Activated naive CD8-positive, alpha-beta T cell treated with anti-CD3 and anti-CD28 coated beads, Interleukin-2, amount 10 ng/mL, durations not matched to agents 7 days and 5 days (primary cell): ENCODE data around the gene TP53I11. TPM values are rescaled to one million over a fixed set of nuclear protein-coding genes. Genes with fewer than 3 reads are reported as not detected.

Experiments used
- ATAC-seq: fragments of 150-1000 bp; cut with Tn5 transposase; one replicate; pipeline ENCODE4 v1.10.0; 2021; ENCODE audit warnings: low read depth, moderate library complexity
- POLR2A ChIA-PET: fragments of 350-600 bp; sonication (Branson Sonifier 250); formaldehyde crosslinking; loops from one replicate; lab custom pipeline; 2021; ENCODE audit warnings: antibody characterized with exemption; lab: Charles Lee
- DNase-seq: peaks from one replicate; pipeline ENCODE4 v3.0.0; 2021
- H3K27ac Mint-ChIP-seq: one replicate; pipeline ENCODE4 v1.8.0; 2022; ENCODE audit warnings: mild to moderate bottlenecking, mixed read lengths
- H3K27me3 Mint-ChIP-seq: one replicate; pipeline ENCODE4 v1.8.0; 2022; ENCODE audit warnings: mild to moderate bottlenecking, moderate library complexity, mixed read lengths
- H3K36me3 Mint-ChIP-seq: one replicate; pipeline ENCODE4 v1.8.0; 2021; ENCODE audit warnings: mild to moderate bottlenecking, mixed read lengths
- H3K4me1 Mint-ChIP-seq: one replicate; pipeline ENCODE4 v1.8.0; 2021; ENCODE audit warnings: mixed read lengths
- H3K4me3 Mint-ChIP-seq: one replicate; pipeline ENCODE4 v1.8.0; 2022; ENCODE audit warnings: mild to moderate bottlenecking, moderate library complexity, mixed read lengths
- H3K9me3 Mint-ChIP-seq: one replicate; pipeline ENCODE4 v1.8.0; 2021; ENCODE audit warnings: mixed read lengths
- total RNA-seq, 2 experiments: library from RNA; stranded (reverse); gene quantifications; one replicate each; pipeline ENCODE4 v1.2.3, GENCODE V29; 2021

Gene TP53I11
- total RNA-seq, 2 experiments from 2014 or later, result 13.7 to 15.7 TPM

DNA sequence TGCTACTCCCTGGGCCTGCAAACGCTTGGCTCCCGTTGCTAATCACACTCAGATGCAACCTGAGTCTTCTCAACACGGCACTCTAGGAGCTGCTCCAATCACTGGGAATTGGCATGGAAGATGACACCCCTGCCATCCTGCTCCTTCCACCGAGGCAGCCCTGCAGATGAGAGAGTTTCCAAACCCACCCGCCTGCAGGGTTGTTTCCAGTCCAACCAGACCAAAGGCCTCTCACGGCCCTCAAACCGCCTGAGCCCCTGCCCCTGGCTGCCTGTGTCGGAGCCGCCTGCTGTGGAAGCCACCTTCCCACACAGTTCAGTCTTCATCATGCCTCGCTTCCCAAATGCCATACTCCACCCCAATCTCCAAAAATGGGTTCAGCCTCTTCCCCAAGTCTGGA lies 36.8 kb upstream of the TP53I11 start:
- Mint-ChIP-seq H3K36me3 (no peaks in the 10 kb centered on the region), H3K4me3 (no peak overlapping the region), H3K27ac (no peak overlapping the region), H3K9me3 (no peaks in the 10 kb centered on the region), H3K4me1 (peaks cover 2% of the 10 kb centered on the region), H3K27me3 (peaks cover 7% of the 10 kb centered on the region)
- DNase-seq (no peak), ATAC-seq (no peak)
- POLR2A ChIA-PET, result no interaction called here

DNA sequence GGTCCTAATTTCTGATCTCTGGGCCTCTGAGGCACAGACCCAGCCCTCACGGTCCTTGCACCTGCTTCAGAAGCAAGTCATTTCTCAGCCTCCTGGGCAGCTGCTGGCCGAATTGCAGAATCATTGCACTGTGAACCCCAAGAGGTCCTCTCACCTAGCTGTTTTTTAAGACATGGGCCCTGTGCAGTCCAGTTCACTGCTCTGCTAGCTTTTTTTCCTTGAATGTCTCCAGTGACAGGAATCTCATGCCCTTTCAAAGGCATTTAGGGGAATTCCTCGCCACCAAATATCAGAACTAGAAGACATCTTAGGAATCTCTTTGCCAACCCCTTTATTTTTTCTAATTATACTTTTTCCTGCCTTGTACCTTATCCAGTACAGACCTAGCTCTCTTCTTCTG lies 35.6 kb upstream of the TP53I11 start:
- ATAC-seq (no peak), DNase-seq (no peak)
- Mint-ChIP-seq H3K27me3 (peaks cover 7% of the 10 kb centered on the region), H3K9me3 (no peaks in the 10 kb centered on the region), H3K4me3 (no peak overlapping the region), H3K4me1 (peaks cover 2% of the 10 kb centered on the region), H3K36me3 (no peaks in the 10 kb centered on the region), H3K27ac (no peak overlapping the region)
- POLR2A ChIA-PET, result no interaction called here

DNA sequence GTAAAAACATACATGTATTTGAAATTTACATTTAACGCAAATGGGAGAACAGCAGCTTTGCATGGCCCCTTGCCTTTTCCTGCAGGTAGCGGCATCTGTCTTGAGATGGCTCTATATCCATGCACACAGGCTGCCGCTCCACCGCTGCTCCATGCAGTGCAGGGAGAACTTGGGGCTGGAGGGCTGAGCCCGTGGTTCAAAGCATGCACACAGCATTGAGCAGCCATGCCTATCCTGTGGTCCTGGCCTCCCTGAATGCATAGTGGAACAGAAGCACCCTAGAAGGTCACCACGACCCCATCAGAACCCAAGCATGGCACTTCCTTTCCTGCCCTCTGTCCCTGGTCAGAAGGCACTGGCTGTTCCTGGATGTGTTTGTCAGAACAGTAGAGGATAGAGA lies 35.0 kb upstream of the TP53I11 start:
- ATAC-seq (no peak), DNase-seq (no peak)
- POLR2A ChIA-PET, result no interaction called here
- Mint-ChIP-seq H3K27me3 (peaks cover 7% of the 10 kb centered on the region), H3K27ac (no peak overlapping the region), H3K4me1 (peaks cover 4% of the 10 kb centered on the region), H3K9me3 (no peaks in the 10 kb centered on the region), H3K4me3 (no peak overlapping the region), H3K36me3 (no peaks in the 10 kb centered on the region)

DNA sequence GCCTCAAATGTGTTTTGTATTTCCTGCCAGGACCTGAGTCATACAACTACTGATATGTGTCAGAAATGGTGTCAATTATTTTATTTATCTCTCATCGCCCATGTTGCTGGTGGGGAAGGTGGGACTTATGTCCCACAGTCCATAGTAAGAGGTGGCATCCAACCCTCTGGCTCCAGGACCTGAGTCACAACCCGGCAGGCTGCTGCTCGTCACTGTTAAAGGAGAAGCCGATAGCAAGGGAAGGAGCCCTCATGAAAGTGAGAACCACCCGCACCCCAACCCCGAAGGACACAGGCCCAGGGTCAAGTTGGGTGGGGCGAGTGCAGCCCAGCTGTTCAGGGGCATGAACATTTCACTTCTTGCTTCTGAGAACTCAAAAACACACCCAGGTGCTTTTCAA lies 33.1 kb upstream of the TP53I11 start:
- H3K4me1 Mint-ChIP-seq, result peaks cover 15% of the 10 kb centered on the region
- no peak overlapping the region for H3K27ac Mint-ChIP-seq
- no peak overlapping the region for H3K4me3 Mint-ChIP-seq
- H3K36me3 Mint-ChIP-seq, result no peaks in the 10 kb centered on the region
- ATAC-seq (no peak), DNase-seq (no peak)
- POLR2A ChIA-PET, result no interaction called here
- H3K27me3 Mint-ChIP-seq, result peaks cover 7% of the 10 kb centered on the region
- H3K9me3 Mint-ChIP-seq, result no peaks in the 10 kb centered on the region

DNA sequence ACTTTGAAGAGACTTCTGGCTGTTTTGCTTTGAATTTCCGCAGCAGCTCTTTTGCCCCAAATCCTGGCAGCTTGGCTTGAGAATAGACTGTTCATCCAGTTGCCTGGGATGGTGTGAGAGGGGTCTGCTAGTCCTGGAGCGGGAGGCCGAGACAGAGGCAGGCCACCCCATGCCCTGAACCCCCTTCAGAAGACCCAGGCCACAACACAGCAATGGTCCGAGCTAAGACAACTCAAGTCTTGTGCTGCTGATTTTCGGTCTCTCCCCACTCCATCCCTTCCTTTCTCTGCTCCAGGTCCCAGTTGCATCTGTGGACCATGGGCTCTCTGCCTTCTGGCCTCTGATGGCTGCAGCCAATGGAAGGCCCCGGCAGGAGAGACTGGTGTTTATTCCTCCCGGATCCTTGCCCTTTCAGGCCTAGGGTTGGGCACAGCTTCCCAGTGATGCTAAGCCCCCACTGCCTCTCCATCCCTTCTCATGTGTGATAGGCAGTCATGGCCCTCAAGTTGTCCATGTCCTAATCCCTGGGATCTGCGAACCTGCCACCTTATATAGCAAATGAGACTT lies 31.9 kb upstream of the TP53I11 start:
- Mint-ChIP-seq H3K27me3 (peaks cover 7% of the 10 kb centered on the region), H3K4me3 (no peak overlapping the region), H3K27ac (no peak overlapping the region), H3K9me3 (no peaks in the 10 kb centered on the region), H3K36me3 (no peaks in the 10 kb centered on the region), H3K4me1 (peaks cover 15% of the 10 kb centered on the region)
- POLR2A ChIA-PET, result no interaction called here
- DNase-seq (no peak), ATAC-seq (no peak)

DNA sequence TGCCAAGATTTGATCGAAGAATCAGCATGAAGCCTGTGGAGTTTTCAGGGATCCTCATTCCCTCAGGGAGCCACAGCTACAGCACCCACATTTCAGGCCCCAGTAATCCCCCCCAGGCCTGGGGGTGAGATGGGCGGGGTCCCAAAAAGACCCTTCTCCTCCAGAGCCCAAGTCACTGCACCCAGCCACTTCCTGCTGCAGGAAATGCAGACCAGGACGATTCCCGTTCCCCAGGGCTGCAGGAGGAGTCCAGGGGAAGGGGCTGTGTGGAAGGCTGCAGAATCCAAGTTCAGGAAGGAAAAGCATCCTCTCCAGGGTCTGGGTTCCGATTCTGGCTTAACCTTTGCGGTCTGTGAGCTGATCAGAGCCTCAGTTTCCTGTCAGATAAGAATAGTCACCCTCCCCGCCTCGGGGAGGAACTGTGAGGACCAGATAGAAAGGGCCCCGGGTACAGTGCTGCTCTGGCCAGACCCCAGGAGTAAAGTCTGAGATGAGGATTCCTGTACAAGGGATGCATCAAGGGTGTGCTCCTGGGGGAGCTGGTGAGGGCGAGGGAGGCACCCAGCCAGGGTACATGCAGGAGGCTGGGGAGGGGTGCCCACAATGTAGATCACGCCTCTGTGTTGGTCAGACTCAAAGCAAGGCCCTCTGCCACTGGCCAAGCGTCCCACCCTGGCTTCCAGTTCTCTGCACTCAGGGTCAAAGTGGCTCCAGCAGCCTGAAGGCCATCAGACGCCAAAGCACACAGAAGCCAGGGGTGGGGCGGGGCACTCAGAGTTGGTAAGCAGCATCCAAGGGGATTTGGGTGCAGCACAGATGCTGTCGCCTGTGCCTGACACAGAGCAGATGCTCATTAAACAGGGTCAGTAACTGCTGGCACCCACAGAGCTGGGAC lies 30.1 kb upstream of the TP53I11 start:
- no peak overlapping the region for H3K27ac Mint-ChIP-seq
- DNase-seq, result no peak
- no peak overlapping the region for H3K4me3 Mint-ChIP-seq
- peak; percentile 48 for ATAC-seq
- H3K4me1 Mint-ChIP-seq, result peaks cover 15% of the 10 kb centered on the region
- POLR2A ChIA-PET, result no interaction called here
- peaks cover 5% of the 10 kb centered on the region for H3K27me3 Mint-ChIP-seq
- H3K36me3 Mint-ChIP-seq, result no peaks in the 10 kb centered on the region
- no peaks in the 10 kb centered on the region for H3K9me3 Mint-ChIP-seq

DNA sequence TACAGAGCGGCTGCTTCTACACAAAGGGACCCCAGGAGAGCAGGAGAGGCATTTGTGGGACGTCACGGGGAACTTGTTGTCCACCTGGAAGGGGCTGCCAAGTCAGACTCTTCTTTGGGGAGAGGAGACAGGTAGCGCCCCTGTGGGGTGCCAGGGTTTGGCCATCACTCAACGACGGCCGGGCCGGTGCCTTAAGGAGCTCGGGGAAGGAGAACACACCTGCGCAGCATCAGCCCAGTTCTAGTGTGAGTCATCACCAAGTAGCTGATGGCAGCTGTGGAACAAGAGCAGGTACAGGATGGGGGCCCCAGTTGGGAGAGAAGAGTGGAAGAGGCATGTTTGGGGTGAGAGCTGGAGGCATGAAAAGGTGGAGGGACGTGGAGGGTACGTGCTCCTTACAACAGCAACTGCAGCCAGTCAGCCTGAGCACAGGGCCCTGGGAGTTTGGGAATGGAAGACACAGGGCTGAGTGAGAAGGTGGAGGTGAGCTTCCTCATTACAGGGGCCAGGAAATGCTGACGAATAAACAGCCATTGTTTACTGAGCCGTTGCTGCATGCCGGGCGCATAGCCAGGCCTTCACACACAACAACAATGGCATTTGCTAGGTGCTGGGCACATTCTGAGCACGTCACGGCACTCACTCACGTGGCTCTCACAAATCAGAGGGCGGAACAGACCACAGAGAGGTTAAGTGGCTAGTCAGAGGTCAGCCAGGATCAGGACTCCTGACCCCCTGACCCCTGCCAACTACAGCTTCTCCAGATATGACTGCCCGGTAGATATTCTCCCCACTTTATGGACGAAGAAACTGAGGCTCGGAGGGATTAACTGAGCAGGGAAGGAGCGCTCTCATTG lies 29.1 kb upstream of the TP53I11 start:
- POLR2A ChIA-PET, result interaction anchor here (1.2 to 1.4 kb wide), 2 partner anchors 9 to 46 kb away, joined by 3 read pairs; no protein-coding TSS in a partner anchor
- H3K27me3 Mint-ChIP-seq, result no peaks in the 10 kb centered on the region
- no peaks in the 10 kb centered on the region for H3K36me3 Mint-ChIP-seq
- ATAC-seq, result no peak
- DNase-seq, result no peak
- peak overlapping the region; percentile 5 for H3K27ac Mint-ChIP-seq
- no peaks in the 10 kb centered on the region for H3K9me3 Mint-ChIP-seq
- H3K4me1 Mint-ChIP-seq, result peaks cover 15% of the 10 kb centered on the region
- no peak overlapping the region for H3K4me3 Mint-ChIP-seq

DNA sequence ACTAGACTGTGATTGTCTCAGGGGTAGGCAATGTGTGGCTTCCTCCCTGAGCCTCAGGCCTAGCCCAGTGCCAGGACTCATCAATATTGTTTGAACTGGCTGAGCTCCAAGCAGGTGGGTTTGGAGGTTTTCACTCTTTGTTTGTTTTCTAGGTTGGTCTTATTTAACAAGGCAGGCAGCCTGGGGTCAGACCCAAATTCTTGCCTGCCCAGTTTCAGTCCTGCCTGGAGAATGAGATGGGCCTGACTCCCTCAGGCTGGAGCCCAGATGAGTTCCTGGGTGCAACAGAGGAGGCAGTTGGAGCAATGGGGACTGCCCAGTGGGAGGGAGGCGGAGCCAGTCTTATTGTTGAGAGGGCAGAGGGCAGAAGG lies 28.3 kb upstream of the TP53I11 start:
- ATAC-seq, result no peak
- H3K4me3 Mint-ChIP-seq, result no peak overlapping the region
- peaks cover 15% of the 10 kb centered on the region for H3K4me1 Mint-ChIP-seq
- DNase-seq, result no peak
- POLR2A ChIA-PET, result interaction anchor here (1.2 to 1.4 kb wide), 2 partner anchors 10 to 47 kb away, joined by 3 read pairs; no protein-coding TSS in a partner anchor
- H3K36me3 Mint-ChIP-seq, result no peaks in the 10 kb centered on the region
- H3K9me3 Mint-ChIP-seq, result no peaks in the 10 kb centered on the region
- no peak overlapping the region for H3K27ac Mint-ChIP-seq
- H3K27me3 Mint-ChIP-seq, result no peaks in the 10 kb centered on the region

DNA sequence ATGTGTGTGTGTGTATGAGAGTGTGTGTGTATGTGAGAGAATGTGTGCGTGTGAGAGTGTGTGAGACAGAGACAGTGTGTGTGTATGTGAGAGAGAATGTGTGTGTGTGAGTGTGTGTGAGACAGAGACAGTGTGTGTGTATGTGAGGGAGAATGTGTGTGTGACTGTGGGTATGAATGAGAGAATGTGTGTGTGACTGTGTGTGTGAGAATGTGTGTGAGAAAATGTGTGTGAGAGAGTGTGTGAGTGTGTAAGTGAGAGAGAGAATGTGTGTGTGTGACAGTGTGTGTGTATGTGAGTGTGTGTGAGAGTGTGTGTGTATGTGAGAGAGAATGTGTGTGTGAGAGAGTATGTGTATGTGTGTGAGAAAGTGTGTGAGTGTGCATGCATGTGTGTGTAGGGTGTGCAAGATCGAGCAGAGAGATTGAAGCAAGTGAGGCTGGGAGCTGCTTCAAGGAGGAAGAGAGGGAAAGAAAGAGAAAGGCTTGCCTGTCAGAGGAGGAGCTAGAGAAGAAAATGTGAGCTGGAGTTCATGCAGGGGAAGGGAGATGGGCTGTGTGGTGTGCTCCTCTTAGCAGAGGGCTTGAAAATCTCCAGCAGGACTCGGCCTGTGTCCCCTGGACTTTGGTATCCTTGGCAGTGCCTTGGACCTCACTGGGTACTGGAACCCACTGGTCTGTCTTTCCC lies 27.7 kb upstream of the TP53I11 start:
- peaks cover 15% of the 10 kb centered on the region for H3K4me1 Mint-ChIP-seq
- no peaks in the 10 kb centered on the region for H3K9me3 Mint-ChIP-seq
- POLR2A ChIA-PET, result interaction anchor here (1.2 to 1.4 kb wide), 2 partner anchors 11 to 47 kb away, joined by 3 read pairs; no protein-coding TSS in a partner anchor
- no peaks in the 10 kb centered on the region for H3K27me3 Mint-ChIP-seq
- no peak overlapping the region for H3K27ac Mint-ChIP-seq
- no peak overlapping the region for H3K4me3 Mint-ChIP-seq
- no peak for ATAC-seq
- no peaks in the 10 kb centered on the region for H3K36me3 Mint-ChIP-seq
- no peak for DNase-seq

DNA sequence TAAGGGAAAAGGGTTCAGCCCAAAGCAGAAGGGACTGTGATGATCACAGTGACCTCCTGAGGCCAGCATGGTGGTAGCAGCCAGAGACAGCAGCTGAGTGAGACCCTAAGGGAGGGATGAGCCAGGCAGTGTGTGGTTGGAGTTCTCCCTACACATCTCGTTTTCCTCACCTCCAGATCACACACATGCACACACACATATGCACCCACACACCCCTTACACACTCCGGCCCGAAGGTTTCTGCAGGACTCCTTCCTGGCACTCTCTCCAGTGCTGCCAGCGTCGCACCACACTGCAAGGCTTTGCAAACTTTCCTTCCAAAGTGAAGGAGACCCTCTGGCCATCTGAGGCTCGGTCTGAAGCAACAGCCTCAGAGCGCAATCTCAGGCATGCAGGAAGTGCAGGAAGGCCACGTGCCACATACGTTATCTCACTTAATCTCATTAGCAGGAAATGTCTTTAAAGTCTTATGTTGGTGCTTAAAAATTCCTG lies 26.9 kb upstream of the TP53I11 start:
- Mint-ChIP-seq H3K27ac (no peak overlapping the region), H3K4me3 (no peak overlapping the region), H3K36me3 (no peaks in the 10 kb centered on the region), H3K4me1 (peaks cover 15% of the 10 kb centered on the region), H3K27me3 (peaks cover 3% of the 10 kb centered on the region), H3K9me3 (no peaks in the 10 kb centered on the region)
- DNase-seq, result no peak
- POLR2A ChIA-PET, result no interaction called here
- no peak for ATAC-seq

DNA sequence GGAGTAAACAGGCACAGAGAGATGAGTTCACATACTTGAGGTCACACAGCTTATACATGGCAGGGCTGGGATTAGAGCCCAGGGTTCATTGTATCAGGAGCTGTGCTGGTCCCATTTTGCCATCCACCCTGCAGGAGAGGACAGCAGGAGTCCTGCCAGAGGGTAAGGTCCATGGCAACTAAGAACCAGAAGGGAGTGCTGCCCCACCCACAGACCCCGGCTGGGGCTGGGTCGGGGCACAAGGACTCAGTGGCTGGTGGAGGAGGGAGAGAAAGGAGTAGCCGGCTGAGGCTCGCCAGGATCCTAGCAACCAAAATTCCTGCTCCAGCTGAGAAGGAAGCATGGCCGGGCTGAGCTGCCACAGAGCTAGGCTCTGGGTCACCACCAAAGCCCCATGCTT lies 25.9 kb upstream of the TP53I11 start:
- H3K4me3 Mint-ChIP-seq, result no peak overlapping the region
- ATAC-seq, result no peak
- POLR2A ChIA-PET, result no interaction called here
- no peaks in the 10 kb centered on the region for H3K36me3 Mint-ChIP-seq
- H3K27me3 Mint-ChIP-seq, result peaks cover 6% of the 10 kb centered on the region
- H3K27ac Mint-ChIP-seq, result no peak overlapping the region
- peaks cover 15% of the 10 kb centered on the region for H3K4me1 Mint-ChIP-seq
- no peak for DNase-seq
- H3K9me3 Mint-ChIP-seq, result no peaks in the 10 kb centered on the region

DNA sequence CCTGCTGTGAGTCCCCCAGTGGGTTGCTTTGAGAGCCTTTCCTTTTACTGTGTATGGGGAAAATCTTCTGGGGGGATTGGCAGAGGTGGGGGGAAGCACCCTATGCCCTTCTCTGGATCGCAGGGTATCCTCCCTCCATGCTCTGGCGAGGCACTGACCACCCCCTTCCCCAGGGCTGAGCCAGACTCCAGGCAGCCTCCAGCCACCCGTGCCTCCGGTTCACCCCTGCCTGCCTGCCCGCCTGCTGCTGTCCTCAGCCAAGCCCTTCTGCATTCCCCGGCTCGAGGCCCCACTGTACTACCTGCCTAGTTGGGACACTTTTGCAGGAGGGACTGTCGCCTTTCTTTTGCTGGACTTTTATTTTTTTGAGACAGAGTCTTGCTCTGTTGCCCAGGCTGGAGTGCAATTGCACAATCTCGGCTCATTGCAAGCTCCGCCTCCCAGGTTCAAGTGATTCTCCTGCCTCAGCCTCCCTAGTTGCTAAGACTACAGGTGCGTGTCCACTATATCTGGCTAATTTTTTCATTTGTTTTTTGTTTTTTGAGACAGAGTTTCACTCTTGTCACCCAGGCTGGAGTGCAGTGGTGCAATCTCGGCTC lies 23.8 kb upstream of the TP53I11 start:
- no peak overlapping the region for H3K4me3 Mint-ChIP-seq
- H3K4me1 Mint-ChIP-seq, result peaks cover 6% of the 10 kb centered on the region
- H3K27ac Mint-ChIP-seq, result no peak overlapping the region
- POLR2A ChIA-PET, result no interaction called here
- no peaks in the 10 kb centered on the region for H3K9me3 Mint-ChIP-seq
- H3K36me3 Mint-ChIP-seq, result no peaks in the 10 kb centered on the region
- H3K27me3 Mint-ChIP-seq, result peaks cover 6% of the 10 kb centered on the region
- no peak for DNase-seq
- ATAC-seq, result no peak
